Brain microvascular endothelial cell (primary cell): ENCODE data around the gene CRMP1.

Source experiments
- DNase-seq: peaks from one replicate; pipeline ENCODE4 v3.0.0-alpha.2; 2020
- H3K27ac ChIP-seq: fragments of 250-450 bp; sonication (Bioruptor Pico); 2 replicates; pipeline ENCODE4 v1.5.1; 2020; ENCODE audit warnings: mild to moderate bottlenecking, moderate library complexity
- H3K27me3 ChIP-seq: fragments of 250-450 bp; sonication (Bioruptor Pico); replicated peaks from 2 replicates; pipeline ENCODE4 v1.5.1; 2020; ENCODE audit warnings: mild to moderate bottlenecking
- H3K36me3 ChIP-seq: fragments of 250-450 bp; sonication (Bioruptor Pico); replicated peaks from 2 replicates; pipeline ENCODE4 v1.5.1; 2020; ENCODE audit warnings: mild to moderate bottlenecking
- H3K4me3 ChIP-seq: 2 replicates; pipeline ENCODE4 v1.5.1; 2011; ENCODE audit warnings: low read depth, mild to moderate bottlenecking, control low read depth, low read length, moderate library complexity
- CTCF ChIP-seq: IDR thresholded peaks from 2 replicates; pipeline ENCODE4 v1.5.1; 2011; ENCODE audit warnings: low read depth, mild to moderate bottlenecking, moderate library complexity, low read length, control low read depth, inconsistent platforms; ENCODE audit errors: missing control alignments
- in situ Hi-C: cut with HindIII; loops from 2 replicates; pipeline ENCODE4 v1.10.0; 2017; ENCODE audit warnings: low sequenced_read_pairs, low pct_ligation_motif_present

CRMP1 gene

DNA sequence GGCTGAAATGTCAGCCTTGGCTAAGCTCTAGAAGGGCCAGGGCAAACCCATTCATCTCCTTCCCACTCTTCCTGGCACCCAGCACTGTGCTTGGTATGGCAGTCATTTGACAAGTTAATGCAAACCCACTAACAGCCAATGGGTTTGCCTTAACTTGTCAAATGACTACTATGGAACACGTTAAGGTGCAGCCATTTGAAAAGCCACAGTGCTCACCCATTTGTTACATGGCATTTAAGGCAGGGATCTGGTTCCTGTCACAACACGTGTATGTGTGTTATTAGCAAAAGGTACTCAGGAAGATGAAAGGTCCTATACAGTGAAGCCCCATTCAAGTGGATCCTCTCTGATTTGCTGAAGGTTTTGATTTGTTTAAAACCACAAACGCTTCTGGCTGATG is 7.2 kb downstream of the CRMP1 start:
- no peak overlapping the region for H3K27ac ChIP-seq
- no peaks in the 10 kb centered on the region for H3K36me3 ChIP-seq
- no peak overlapping the region for H3K4me3 ChIP-seq
- DNase-seq, result no peak
- no peak for TF ChIP-seq CTCF
- in situ Hi-C loops, result no loop called here
- H3K27me3 ChIP-seq, result peaks cover 45% of the 10 kb centered on the region

GRCh38 chr4:5884796-5885195 is 8.1 kb downstream of the CRMP1 start:
- Histone ChIP-seq H3K4me3 (no peak overlapping the region), H3K27ac (no peak overlapping the region), H3K36me3 (no peaks in the 10 kb centered on the region), H3K27me3 (peaks cover 36% of the 10 kb centered on the region)
- no peak for TF ChIP-seq CTCF
- in situ Hi-C loops, result no loop called here
- DNase-seq, result no peak

DNA sequence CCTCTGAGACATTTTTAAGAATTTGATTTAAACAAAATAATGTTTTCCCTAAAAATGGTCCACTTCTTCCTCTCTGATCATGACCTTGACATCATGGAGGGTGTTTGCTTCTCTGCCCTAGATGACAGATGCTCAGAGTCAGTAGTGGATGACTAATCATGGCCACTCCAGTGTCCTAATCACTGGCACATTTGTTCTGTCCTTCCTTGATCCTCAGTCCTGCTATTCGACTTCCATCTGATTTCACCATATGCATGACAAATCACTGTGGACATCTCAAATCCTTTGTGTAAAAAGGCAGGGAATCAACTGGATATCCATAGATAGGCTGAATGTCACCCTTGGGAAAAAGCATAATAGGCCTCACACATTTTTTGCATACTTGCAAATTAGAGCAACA is 9.0 kb downstream of the CRMP1 start:
- H3K4me3 ChIP-seq, result no peak overlapping the region
- H3K27ac ChIP-seq, result no peak overlapping the region
- no peaks in the 10 kb centered on the region for H3K36me3 ChIP-seq
- H3K27me3 ChIP-seq, result peaks cover 27% of the 10 kb centered on the region
- no peak for TF ChIP-seq CTCF
- no peak for DNase-seq
- in situ Hi-C loops, result no loop called here

- no peak overlapping the region for H3K4me3 ChIP-seq
- no peak for DNase-seq
- TF ChIP-seq CTCF, result no peak
- no peaks in the 10 kb centered on the region for H3K36me3 ChIP-seq
- H3K27me3 ChIP-seq, result peaks cover 21% of the 10 kb centered on the region
- no peak overlapping the region for H3K27ac ChIP-seq
- in situ Hi-C loops, result no loop called here
Measured at GRCh38 chr4:5882947-5883346, 9.9 kb downstream of the CRMP1 start.

- in situ Hi-C loops, result no loop called here
- Histone ChIP-seq H3K4me3 (no peak overlapping the region), H3K27ac (no peak overlapping the region), H3K36me3 (no peaks in the 10 kb centered on the region), H3K27me3 (peaks cover 5% of the 10 kb centered on the region)
- no peak for TF ChIP-seq CTCF
- DNase-seq, result no peak
Measured at GRCh38 chr4:5881340-5881739, 11.5 kb downstream of the CRMP1 start.

DNA sequence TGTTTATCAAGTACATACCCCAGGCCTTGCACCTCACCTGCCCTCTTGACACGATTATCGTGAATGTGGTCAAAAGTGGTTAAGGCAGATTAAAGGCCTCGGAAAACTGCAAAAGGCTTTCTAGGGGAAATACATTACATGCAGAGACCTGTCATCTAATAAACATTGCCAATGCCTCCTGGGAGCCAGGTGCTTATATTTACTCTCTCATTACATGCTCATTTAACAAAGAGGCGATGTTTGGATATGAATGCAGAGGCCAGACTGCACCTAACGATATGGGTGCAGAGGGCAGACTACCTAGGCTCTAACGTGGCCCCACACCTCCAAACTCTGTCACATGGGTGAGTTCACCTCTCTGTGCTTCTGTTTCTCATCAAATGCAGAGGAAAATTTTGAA is 14.5 kb downstream of the CRMP1 start:
- H3K4me3 ChIP-seq, result no peak overlapping the region
- H3K27me3 ChIP-seq, result peaks cover 2% of the 10 kb centered on the region
- no peak for TF ChIP-seq CTCF
- no peak overlapping the region for H3K27ac ChIP-seq
- no peak for DNase-seq
- no peaks in the 10 kb centered on the region for H3K36me3 ChIP-seq
- in situ Hi-C loops, result no loop called here
